HEK293 (cell line): ENCODE measurements around the gene APOL2.
A peak's percentile ranks its signal among the peaks of the same experiment; 100 is the strongest.

Experiments
- CTCF ChIA-PET: fragments of 350-600 bp; formaldehyde crosslinking; extraction: SDS; loops from one replicate; lab custom pipeline; 2021; ENCODE audit warnings: antibody characterized with exemption; lab: Yijun Ruan, JAX
- POLR2A ChIA-PET: fragments of 300-600 bp; formaldehyde crosslinking; extraction: SDS; loops from one replicate; lab custom pipeline; 2020; ENCODE audit warnings: antibody characterized with exemption, inconsistent platforms; lab: Yijun Ruan, JAX
- H3K27ac ChIP-seq: fragments of 200-500 bp; sonication (Bioruptor generic); 2 replicates; pipeline ENCODE4 v1.5.1; 2014; ENCODE audit warnings: low read depth, low read length, control low read depth, inconsistent platforms; ENCODE audit errors: extremely low read depth
- H3K36me3 ChIP-seq, 2 experiments: fragments of 200-500 bp in 1 of 2; sonication (Bioruptor generic) in 1 of 2; 1 replicate in 1 of 2; 2 replicates in 1 of 2; pipeline ENCODE4 v1.5.1; 2014 to 2017; ENCODE audit warnings: inconsistent platforms in 2 of 2, low read length in 2 of 2; ENCODE audit not compliant: control insufficient read depth in 2 of 2, insufficient read depth in 1 of 2
- H3K4me1 ChIP-seq: fragments of 200-500 bp; sonication (Bioruptor generic); 2 replicates; pipeline ENCODE4 v1.5.1; 2014; ENCODE audit warnings: mild to moderate bottlenecking, low read length, inconsistent platforms; ENCODE audit not compliant: control insufficient read depth, insufficient read depth
- H3K4me3 ChIP-seq: 2 replicates; pipeline ENCODE4 v1.5.1; 2011; ENCODE audit warnings: low read depth, mild to moderate bottlenecking, control low read depth, low read length, moderate library complexity
- H3K9me3 ChIP-seq: fragments of 200-500 bp; sonication (Bioruptor generic); 2 replicates; pipeline ENCODE4 v1.5.1; 2014; ENCODE audit warnings: low read depth, low read length, inconsistent platforms; ENCODE audit not compliant: control insufficient read depth, insufficient read depth
- HOXC10 ChIP-seq: sonication (generic); formaldehyde crosslinking; IDR thresholded peaks from 2 replicates; pipeline ENCODE4 v1.8.1; 2023; ENCODE audit warnings: mild to moderate bottlenecking, missing genetic modification reagents
- INSM2 ChIP-seq: fragments of 450-650 bp; formaldehyde crosslinking; IDR thresholded peaks from 2 replicates; pipeline ENCODE4 v1.5.1; 2016; ENCODE audit warnings: missing biosample characterization, missing genetic modification characterization
- KLF8 ChIP-seq: fragments of 450-650 bp; formaldehyde crosslinking; IDR thresholded peaks from 2 replicates; pipeline ENCODE4 v1.5.1; 2016; ENCODE audit warnings: missing biosample characterization, missing genetic modification characterization
- MYNN ChIP-seq: fragments of 450-650 bp; formaldehyde crosslinking; IDR thresholded peaks from 2 replicates; pipeline ENCODE4 v1.5.1; 2016; ENCODE audit warnings: missing biosample characterization, missing genetic modification characterization, borderline replicate concordance
- SALL2 ChIP-seq: fragments of 450-650 bp; formaldehyde crosslinking; IDR thresholded peaks from 2 replicates; pipeline ENCODE4 v1.5.0; 2017; ENCODE audit warnings: missing biosample characterization, mild to moderate bottlenecking, missing genetic modification characterization, borderline replicate concordance
- SP7 ChIP-seq: fragments of 450-650 bp; formaldehyde crosslinking; IDR thresholded peaks from 2 replicates; pipeline ENCODE4 v1.5.1; 2016; ENCODE audit warnings: missing biosample characterization, missing genetic modification characterization
- ZBTB17 ChIP-seq: fragments of 450-650 bp; formaldehyde crosslinking; IDR thresholded peaks from 2 replicates; pipeline ENCODE4 v1.5.1; 2016; ENCODE audit warnings: missing biosample characterization, missing genetic modification characterization
- ZBTB49 ChIP-seq: fragments of 450-650 bp; formaldehyde crosslinking; IDR thresholded peaks from 2 replicates; pipeline ENCODE4 v1.5.1; 2016; ENCODE audit warnings: missing biosample characterization, missing genetic modification characterization, low read depth
- ZBTB6 ChIP-seq: fragments of 450-650 bp; formaldehyde crosslinking; IDR thresholded peaks from 2 replicates; pipeline ENCODE4 v1.5.1; 2017; ENCODE audit warnings: missing biosample characterization, missing genetic modification characterization
- ZFP3 ChIP-seq: fragments of 450-650 bp; formaldehyde crosslinking; IDR thresholded peaks from 2 replicates; pipeline ENCODE4 v1.5.1; 2016; ENCODE audit warnings: low read depth, missing biosample characterization, missing genetic modification characterization
- ZFP37 ChIP-seq: fragments of 450-650 bp; formaldehyde crosslinking; IDR thresholded peaks from 2 replicates; pipeline ENCODE4 v1.5.1; 2016; ENCODE audit warnings: missing biosample characterization, missing genetic modification characterization
- ZNF155 ChIP-seq: fragments of 450-650 bp; formaldehyde crosslinking; IDR thresholded peaks from 2 replicates; pipeline ENCODE4 v1.5.1; 2016; ENCODE audit warnings: missing biosample characterization, missing genetic modification characterization
- ZNF184 ChIP-seq: fragments of 450-650 bp; IDR thresholded peaks from 2 replicates; pipeline ENCODE4 v1.5.1; 2018; ENCODE audit warnings: missing biosample characterization, mild to moderate bottlenecking, missing genetic modification characterization
- ZNF391 ChIP-seq: fragments of 450-650 bp; formaldehyde crosslinking; IDR thresholded peaks from 2 replicates; pipeline ENCODE4 v1.5.1; 2016; ENCODE audit warnings: low read depth, missing biosample characterization, missing genetic modification characterization, borderline replicate concordance
- ZNF398 ChIP-seq: fragments of 450-650 bp; formaldehyde crosslinking; IDR thresholded peaks from 2 replicates; pipeline ENCODE4 v1.5.1; 2017; ENCODE audit warnings: missing biosample characterization, missing genetic modification characterization
- ZNF654 ChIP-seq: fragments of 450-650 bp; formaldehyde crosslinking; IDR thresholded peaks from 2 replicates; pipeline ENCODE4 v1.5.1; 2016; ENCODE audit warnings: low read depth, missing biosample characterization, missing genetic modification characterization
- ZNF658 ChIP-seq: fragments of 450-650 bp; formaldehyde crosslinking; IDR thresholded peaks from 2 replicates; pipeline ENCODE4; 2016; ENCODE audit warnings: missing biosample characterization, missing genetic modification characterization
- ZNF791 ChIP-seq: fragments of 450-650 bp; formaldehyde crosslinking; IDR thresholded peaks from 2 replicates; pipeline ENCODE4 v1.5.1; 2016; ENCODE audit warnings: missing biosample characterization, missing genetic modification characterization
- ZSCAN30 ChIP-seq: fragments of 450-650 bp; IDR thresholded peaks from 2 replicates; pipeline ENCODE4 v1.5.1; 2018; ENCODE audit warnings: missing biosample characterization, mild to moderate bottlenecking, missing genetic modification characterization, moderate library complexity

The APOL2 gene

GRCh38 chr22:36288571-36289405 lies 49.5 kb upstream of the APOL2 start:
- H3K9me3 ChIP-seq = no peaks in the 10 kb centered on the region
- peak; percentile 56; the same call in 1 of the 2 replicates for TF ChIP-seq ZBTB6 (tag by site-specific recombination)
- no peak for TF ChIP-seq MYNN
- no peaks in the 10 kb centered on the region for H3K4me1 ChIP-seq
- H3K27ac ChIP-seq = no peak overlapping the region
- ChIA-PET CTCF (interaction anchor here (0.5 to 4.0 kb wide), 7 partner anchors 10 to 135 kb away, joined by 3 to 38 read pairs (median 4); no protein-coding TSS in a partner anchor), POLR2A (interaction anchor here (0.7 to 1.1 kb wide), 2 partner anchors 11 to 182 kb away, joined by 3 read pairs; no protein-coding TSS in a partner anchor)
- no peak overlapping the region for H3K4me3 ChIP-seq
- H3K36me3 ChIP-seq = peaks cover 33 to 84% of the 10 kb centered on the region in 2 experiments

- Histone ChIP-seq H3K4me1 (no peaks in the 10 kb centered on the region), H3K36me3 (peaks cover 33 to 84% of the 10 kb centered on the region in 2 experiments), H3K27ac (no peak overlapping the region), H3K4me3 (no peak overlapping the region), H3K9me3 (no peaks in the 10 kb centered on the region)
- CTCF ChIA-PET = interaction anchor here (0.8 to 4.0 kb wide), 4 partner anchors 12 to 198 kb away, joined by 3 to 38 read pairs (median 11); no protein-coding TSS in a partner anchor
- TF ChIP-seq ZNF398 (tag by site-specific recombination) (no peak), INSM2 (no peak), KLF8 (tag by site-specific recombination) (peak; percentile 47)
- POLR2A ChIA-PET = interaction anchor here (0.7 to 1.1 kb wide), 2 partner anchors 10 to 182 kb away, joined by 3 read pairs; no protein-coding TSS in a partner anchor
These were observed 48.7 kb upstream of the APOL2 start for GRCh38 chr22:36287881-36288515.

GRCh38 chr22:36286096-36286957 lies 47.0 kb upstream of the APOL2 start:
- POLR2A ChIA-PET = interaction anchor here (0.6 to 1.1 kb wide), 6 partner anchors 8 to 79 kb away, joined by 3 to 5 read pairs (median 4); no protein-coding TSS in a partner anchor
- Histone ChIP-seq H3K36me3 (peaks cover 31 to 85% of the 10 kb centered on the region in 2 experiments), H3K4me1 (no peaks in the 10 kb centered on the region), H3K4me3 (no peak overlapping the region), H3K9me3 (no peaks in the 10 kb centered on the region), H3K27ac (no peak overlapping the region)
- CTCF ChIA-PET = interaction anchor here (0.6 to 4.0 kb wide), 29 partner anchors 9 to 200 kb away, joined by 3 to 47 read pairs (median 4); partner anchors contain the start of genes APOL1 and APOL2
- TF ChIP-seq ZNF791 (tag by site-specific recombination) (no peak), ZNF155 (tag by site-specific recombination) (no peak), ZNF184 (tag by site-specific recombination) (no peak), ZBTB49 (no peak), ZFP37 (tag by site-specific recombination) (no peak), KLF8 (tag by site-specific recombination) (peak; percentile 80), SALL2 (tag by site-specific recombination) (no peak), SP7 (tag by site-specific recombination) (0 out of 2 replicates have a peak, but pooled peaks have one; percentile 37), ZFP3 (tag by site-specific recombination) (no peak), ZNF391 (tag by site-specific recombination) (no peak), HOXC10 (CRISPR knock-in tag) (no peak), ZBTB17 (tag by site-specific recombination) (peak; percentile 78), ZNF654 (tag by site-specific recombination) (peak; percentile 93), ZSCAN30 (tag by site-specific recombination) (peak; percentile 66; the same call in 1 of the 2 replicates), ZNF658 (tag by site-specific recombination) (no peak)
